PC-9 (cell line): ENCODE measurements around the gene LTBP4.

Experiments
- CTCF ChIP-seq: fragments of 200-600 bp; sonication (generic); conservative IDR thresholded peaks from 2 replicates; pipeline ENCODE4 v1.6.1; 2017; ENCODE audit warnings: mixed run types, antibody characterized with exemption, mild to moderate bottlenecking, moderate library complexity
- EZH2 ChIP-seq: fragments of 200-600 bp; sonication (generic); IDR thresholded peaks from 2 replicates; pipeline ENCODE4 v1.8.0; 2017; ENCODE audit warnings: antibody characterized with exemption, low read depth

GRCh38 chr19:40609561-40610395, 8.6 kb downstream of the LTBP4 start:
- TF ChIP-seq CTCF (no peak), EZH2 (no peak)
